GM12872 (cell line): ENCODE measurements around the gene BANF2.

ENCODE experiments used
- CTCF ChIP-seq: IDR thresholded peaks from 3 replicates; pipeline ENCODE4 v1.5.1; 2011; ENCODE audit warnings: low read depth, mild to moderate bottlenecking, low read length, moderate library complexity; ENCODE audit not compliant: insufficient read depth

BANF2 gene

GRCh38 chr20:17723301-17723691 lies 23.5 kb downstream of the BANF2 start:
- TF ChIP-seq CTCF: no peak

- no peak for TF ChIP-seq CTCF
Observed at GRCh38 chr20:17725094-17725835, 25.5 kb downstream of the BANF2 start.

GRCh38 chr20:17726902-17727301 lies 27.1 kb downstream of the BANF2 start:
- TF ChIP-seq CTCF: no peak

DNA sequence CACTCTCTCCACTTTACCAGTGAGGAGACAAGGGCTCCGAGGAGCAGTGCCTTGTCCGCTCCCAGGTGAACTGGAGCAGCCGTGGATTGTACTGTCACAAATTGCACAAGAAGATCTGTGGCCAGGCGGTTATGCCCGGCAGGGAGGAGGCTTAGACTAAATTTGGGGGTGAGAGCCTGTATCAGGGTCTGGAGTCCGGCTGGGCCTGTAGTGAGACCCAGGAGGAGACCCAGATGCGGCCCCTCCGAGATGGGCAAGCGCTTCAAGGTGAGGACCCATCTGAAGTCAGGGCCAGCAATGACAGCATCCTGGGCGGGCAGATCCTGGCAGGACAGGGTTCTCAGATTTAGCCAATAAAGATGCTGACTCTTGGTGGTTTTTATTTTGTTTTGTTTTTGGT lies 27.6 kb downstream of the BANF2 start:
- TF ChIP-seq CTCF: no peak

GRCh38 chr20:17728074-17728473 lies 28.3 kb downstream of the BANF2 start:
- TF ChIP-seq CTCF: no peak

- no peak for TF ChIP-seq CTCF
Observed at GRCh38 chr20:17730071-17730470, 30.3 kb downstream of the BANF2 start.

GRCh38 chr20:17731233-17731632 lies 31.5 kb downstream of the BANF2 start:
- TF ChIP-seq CTCF: no peak
